K562 (cell line): ENCODE results near the gene ZNF213.

Experiments used
- CC2D1A ChIP-seq: fragments of 450-650 bp; IDR thresholded peaks from 2 replicates; pipeline ENCODE4 v1.6.1; 2017; ENCODE audit warnings: mild to moderate bottlenecking
- ESRRB ChIP-seq: fragments of 250-450 bp; sonication (Bioruptor Pico); IDR thresholded peaks from 2 replicates; pipeline ENCODE4 v1.5.0; 2020; ENCODE audit warnings: mild to moderate bottlenecking, moderate library complexity, borderline replicate concordance
- EZH2 ChIP-seq: IDR thresholded peaks from 2 replicates; pipeline ENCODE4 v1.6.1; 2012; ENCODE audit warnings: low read depth, mild to moderate bottlenecking, inconsistent platforms, low read length, borderline replicate concordance
- HIVEP1 ChIP-seq: fragments of 250-450 bp; sonication (Bioruptor Pico); IDR thresholded peaks from 2 replicates; pipeline ENCODE4 v1.4.0; 2020; ENCODE audit warnings: mild to moderate bottlenecking
- POLR2AphosphoS5 ChIP-seq: IDR thresholded peaks from 2 replicates; pipeline ENCODE4 v1.6.1; 2011; ENCODE audit warnings: mild to moderate bottlenecking, low read depth, low read length, moderate library complexity; ENCODE audit not compliant: control insufficient read depth, insufficient read depth
- RCOR1 ChIP-seq, 2 experiments: IDR thresholded peaks; 2 replicates each; pipeline ENCODE4 v1.6.1; 2012; ENCODE audit warnings: low read depth in 2 of 2, low read length in 2 of 2, borderline replicate concordance in 1 of 2, improper control_type of control experiment in 1 of 2
- TGIF2 ChIP-seq: sonication (generic); formaldehyde crosslinking; IDR thresholded peaks from 2 replicates; pipeline ENCODE4 v1.8.1; 2022; ENCODE audit warnings: mild to moderate bottlenecking, missing genetic modification reagents, moderate library complexity
- ZNF699 ChIP-seq: fragments of 250-450 bp; sonication (Bioruptor Pico); IDR thresholded peaks from 2 replicates; pipeline ENCODE4 v1.8.0; 2021; ENCODE audit warnings: mild to moderate bottlenecking, moderate library complexity; ENCODE audit not compliant: insufficient replicate concordance
- TF ChIP-seq, protein P1 (sequence below): sonication (generic); formaldehyde crosslinking; IDR thresholded peaks from 2 replicates; pipeline ENCODE4 v1.8.1; 2023; ENCODE audit warnings: mild to moderate bottlenecking, missing genetic modification reagents, moderate library complexity
- TF ChIP-seq, protein P2 (sequence below), 2 experiments: fragments of 450-650 bp; formaldehyde crosslinking in 1 of 2; IDR thresholded peaks; 2 replicates each; pipeline versions ENCODE4 v1.4.0 to v1.6.1; 2014 to 2020; ENCODE audit warnings: mild to moderate bottlenecking in 2 of 2, borderline replicate concordance in 1 of 2, low read depth in 1 of 2
- TF ChIP-seq, protein P3 (sequence below): fragments of 450-650 bp; IDR thresholded peaks from 2 replicates; pipeline ENCODE4 v1.6.1; 2016
- TF ChIP-seq, protein P4 (sequence below): fragments of 250-450 bp; sonication (Bioruptor Pico); IDR thresholded peaks from 2 replicates; pipeline ENCODE4 v1.8.0; 2021; ENCODE audit warnings: moderate library complexity, mild to moderate bottlenecking, inconsistent platforms

DNA sequence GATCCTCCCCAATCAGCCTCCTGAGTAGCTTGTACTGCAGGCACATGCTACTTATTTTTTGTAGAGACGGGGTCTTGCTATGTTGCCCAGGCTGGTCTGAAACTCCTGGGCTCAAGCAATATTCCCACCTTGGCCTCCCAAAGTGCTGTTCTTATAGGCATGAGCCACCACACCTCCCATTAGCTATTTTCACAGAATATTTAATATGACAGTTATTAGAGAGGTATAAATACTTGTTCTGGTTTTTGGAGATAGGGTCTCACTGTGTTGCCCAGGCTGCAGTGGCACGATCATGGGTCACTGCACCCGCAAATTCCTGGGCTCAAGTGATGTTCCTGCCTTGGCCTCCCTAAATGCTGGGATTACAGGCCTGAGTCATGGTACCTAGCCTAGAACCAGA lies 21.1 kb downstream of the ZNF213 start:
- TF ChIP-seq, protein P1, sequence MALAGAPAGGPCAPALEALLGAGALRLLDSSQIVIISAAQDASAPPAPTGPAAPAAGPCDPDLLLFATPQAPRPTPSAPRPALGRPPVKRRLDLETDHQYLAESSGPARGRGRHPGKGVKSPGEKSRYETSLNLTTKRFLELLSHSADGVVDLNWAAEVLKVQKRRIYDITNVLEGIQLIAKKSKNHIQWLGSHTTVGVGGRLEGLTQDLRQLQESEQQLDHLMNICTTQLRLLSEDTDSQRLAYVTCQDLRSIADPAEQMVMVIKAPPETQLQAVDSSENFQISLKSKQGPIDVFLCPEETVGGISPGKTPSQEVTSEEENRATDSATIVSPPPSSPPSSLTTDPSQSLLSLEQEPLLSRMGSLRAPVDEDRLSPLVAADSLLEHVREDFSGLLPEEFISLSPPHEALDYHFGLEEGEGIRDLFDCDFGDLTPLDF, result no peak
- no peak for TF ChIP-seq ESRRB (CRISPR knock-in tag)
- TF ChIP-seq EZH2, result no peak
- TF ChIP-seq RCOR1 (IDR thresholded peaks at IDR 0.05; ENCODE audit: borderline replicate concordance in 1 of 2, low read depth in 2 of 2, low read length in 2 of 2), result no peak
- TF ChIP-seq, protein P2, sequence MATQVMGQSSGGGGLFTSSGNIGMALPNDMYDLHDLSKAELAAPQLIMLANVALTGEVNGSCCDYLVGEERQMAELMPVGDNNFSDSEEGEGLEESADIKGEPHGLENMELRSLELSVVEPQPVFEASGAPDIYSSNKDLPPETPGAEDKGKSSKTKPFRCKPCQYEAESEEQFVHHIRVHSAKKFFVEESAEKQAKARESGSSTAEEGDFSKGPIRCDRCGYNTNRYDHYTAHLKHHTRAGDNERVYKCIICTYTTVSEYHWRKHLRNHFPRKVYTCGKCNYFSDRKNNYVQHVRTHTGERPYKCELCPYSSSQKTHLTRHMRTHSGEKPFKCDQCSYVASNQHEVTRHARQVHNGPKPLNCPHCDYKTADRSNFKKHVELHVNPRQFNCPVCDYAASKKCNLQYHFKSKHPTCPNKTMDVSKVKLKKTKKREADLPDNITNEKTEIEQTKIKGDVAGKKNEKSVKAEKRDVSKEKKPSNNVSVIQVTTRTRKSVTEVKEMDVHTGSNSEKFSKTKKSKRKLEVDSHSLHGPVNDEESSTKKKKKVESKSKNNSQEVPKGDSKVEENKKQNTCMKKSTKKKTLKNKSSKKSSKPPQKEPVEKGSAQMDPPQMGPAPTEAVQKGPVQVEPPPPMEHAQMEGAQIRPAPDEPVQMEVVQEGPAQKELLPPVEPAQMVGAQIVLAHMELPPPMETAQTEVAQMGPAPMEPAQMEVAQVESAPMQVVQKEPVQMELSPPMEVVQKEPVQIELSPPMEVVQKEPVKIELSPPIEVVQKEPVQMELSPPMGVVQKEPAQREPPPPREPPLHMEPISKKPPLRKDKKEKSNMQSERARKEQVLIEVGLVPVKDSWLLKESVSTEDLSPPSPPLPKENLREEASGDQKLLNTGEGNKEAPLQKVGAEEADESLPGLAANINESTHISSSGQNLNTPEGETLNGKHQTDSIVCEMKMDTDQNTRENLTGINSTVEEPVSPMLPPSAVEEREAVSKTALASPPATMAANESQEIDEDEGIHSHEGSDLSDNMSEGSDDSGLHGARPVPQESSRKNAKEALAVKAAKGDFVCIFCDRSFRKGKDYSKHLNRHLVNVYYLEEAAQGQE (IDR thresholded peaks at IDR 0.05; ENCODE audit: borderline replicate concordance), result no peak
- TF ChIP-seq, protein P2 (CRISPR knock-in tag; IDR thresholded peaks at IDR 0.05; ENCODE audit: low read depth), result no peak
- TF ChIP-seq POLR2AphosphoS5, result no peak
- no peak for TF ChIP-seq ZNF699 (CRISPR knock-in tag)
- TF ChIP-seq CC2D1A, result no peak
- TF ChIP-seq, protein P3, sequence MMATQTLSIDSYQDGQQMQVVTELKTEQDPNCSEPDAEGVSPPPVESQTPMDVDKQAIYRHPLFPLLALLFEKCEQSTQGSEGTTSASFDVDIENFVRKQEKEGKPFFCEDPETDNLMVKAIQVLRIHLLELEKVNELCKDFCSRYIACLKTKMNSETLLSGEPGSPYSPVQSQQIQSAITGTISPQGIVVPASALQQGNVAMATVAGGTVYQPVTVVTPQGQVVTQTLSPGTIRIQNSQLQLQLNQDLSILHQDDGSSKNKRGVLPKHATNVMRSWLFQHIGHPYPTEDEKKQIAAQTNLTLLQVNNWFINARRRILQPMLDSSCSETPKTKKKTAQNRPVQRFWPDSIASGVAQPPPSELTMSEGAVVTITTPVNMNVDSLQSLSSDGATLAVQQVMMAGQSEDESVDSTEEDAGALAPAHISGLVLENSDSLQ, result no peak
- no peak for TF ChIP-seq HIVEP1 (CRISPR knock-in tag)
- no peak for TF ChIP-seq TGIF2 (CRISPR knock-in tag)
- TF ChIP-seq, protein P4, sequence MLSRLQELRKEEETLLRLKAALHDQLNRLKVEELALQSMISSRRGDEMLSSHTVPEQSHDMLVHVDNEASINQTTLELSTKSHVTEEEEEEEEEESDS, result no peak
